A673 (cell line): Measurements from ENCODE around the gene CDYL. TPM values are rescaled to one million over a fixed set of nuclear protein-coding genes. Genes with fewer than 3 reads are reported as not detected.

Experiments
- BruUV-seq: library from RNA; stranded (reverse); fragments of 400-500 nt; replicated peaks from 2 replicates; lab custom pipeline; 2021; lab: Mats Ljungman, UMichigan
- CTCF ChIA-PET: fragments of 300-600 bp; sonication (Branson Sonifier 250); formaldehyde crosslinking; loops from one replicate; lab custom pipeline; 2022; ENCODE audit warnings: antibody characterized with exemption; lab: Charles Lee
- POLR2A ChIA-PET: fragments of 300-600 bp; sonication (Branson Sonifier 250); formaldehyde crosslinking; loops from one replicate; lab custom pipeline; 2022; ENCODE audit warnings: antibody characterized with exemption; ENCODE audit not compliant: low non-redundant PET; lab: Charles Lee
- DNase-seq: peaks from one replicate; pipeline ENCODE4 v3.0.0-alpha.2; 2015; ENCODE audit warnings: low spot score
- H3K27ac ChIP-seq: fragments of 200-600 bp; sonication (generic); 2 replicates; pipeline ENCODE4 v1.5.1; 2016; ENCODE audit warnings: mixed run types, low read depth, mild to moderate bottlenecking, mixed read lengths, antibody characterized with exemption, low read length; ENCODE audit not compliant: poor library complexity, severe bottlenecking
- H3K27me3 ChIP-seq: fragments of 200-600 bp; sonication (generic); replicated peaks from 2 replicates; pipeline ENCODE4 v1.6.1; 2017; ENCODE audit warnings: mixed run types, low read depth, mild to moderate bottlenecking, mixed read lengths, antibody characterized with exemption, low read length; ENCODE audit not compliant: insufficient read depth, poor library complexity
- H3K36me3 ChIP-seq: fragments of 200-600 bp; sonication (generic); 2 replicates; pipeline ENCODE4 v1.6.1; 2016; ENCODE audit warnings: mixed run types, mild to moderate bottlenecking, mixed read lengths, antibody characterized with exemption, low read length; ENCODE audit not compliant: insufficient read depth, poor library complexity, severe bottlenecking
- H3K4me1 ChIP-seq: fragments of 200-600 bp; sonication (generic); 2 replicates; pipeline ENCODE4 v1.6.1; 2017; ENCODE audit warnings: mixed run types, mild to moderate bottlenecking, mixed read lengths, antibody characterized with exemption, low read length; ENCODE audit not compliant: insufficient read depth, poor library complexity, severe bottlenecking
- H3K4me3 ChIP-seq: fragments of 200-600 bp; sonication (generic); 2 replicates; pipeline ENCODE4 v1.5.1; 2016; ENCODE audit warnings: low read depth, mixed run types, mild to moderate bottlenecking, mixed read lengths, low read length; ENCODE audit not compliant: poor library complexity, severe bottlenecking
- H3K9me3 ChIP-seq: fragments of 200-600 bp; sonication (generic); 2 replicates; pipeline ENCODE4 v1.6.1; 2016; ENCODE audit warnings: mixed run types, low read depth, mild to moderate bottlenecking, mixed read lengths, antibody characterized with exemption, low read length; ENCODE audit not compliant: poor library complexity, severe bottlenecking
- EZH2 ChIP-seq: fragments of 200-600 bp; sonication (generic); IDR thresholded peaks from 2 replicates; pipeline ENCODE4 v1.6.1; 2017; ENCODE audit warnings: borderline replicate concordance, low read depth, mild to moderate bottlenecking, mixed read lengths, antibody characterized with exemption, low read length; ENCODE audit not compliant: poor library complexity, severe bottlenecking
- intact Hi-C: fragments of 100-400 bp; cut with micrococcal nuclease; formaldehyde crosslinking; loops from one replicate; pipeline ENCODE4 v1.10.0; 2022; ENCODE audit not compliant: unreplicated experiment
- total RNA-seq: library from RNA; stranded (reverse); gene quantifications from 2 replicates; pipeline ENCODE4 v1.2.3, GENCODE V29; 2021
- TF ChIP-seq, protein P1 (sequence below): fragments of 300-800, 200-600 bp; sonication (generic); conservative IDR thresholded peaks from 2 replicates; pipeline ENCODE4 v1.5.1; 2017; ENCODE audit warnings: low read depth, mild to moderate bottlenecking, antibody characterized with exemption, low read length, moderate library complexity, mixed read lengths

Gene CDYL
- total RNA-seq, 1 experiment from 2014 or later, result 57.6 TPM

DNA sequence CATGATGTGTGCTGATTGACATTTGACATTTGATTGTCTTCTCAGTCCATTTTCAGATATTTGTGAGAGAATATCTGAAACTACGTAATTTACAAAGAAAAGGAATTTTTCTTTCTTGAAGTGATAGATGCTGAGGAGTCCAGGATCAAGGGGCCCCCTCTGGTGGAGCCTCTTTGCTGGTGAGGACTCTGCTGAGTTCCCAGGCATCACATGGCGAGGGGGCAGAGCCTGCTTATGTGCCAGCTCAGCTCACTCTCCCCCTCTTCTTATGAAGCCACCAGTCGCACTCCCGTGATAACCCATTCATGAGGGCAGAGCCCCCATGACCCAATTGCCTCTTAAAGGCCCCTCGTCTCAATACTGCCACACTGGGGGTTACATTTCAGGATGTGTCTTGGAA, 136.4 kb downstream of the CDYL start:
- Histone ChIP-seq H3K4me1 (no peaks in the 10 kb centered on the region), H3K9me3 (no peaks in the 10 kb centered on the region), H3K27ac (no peak overlapping the region), H3K27me3 (no peaks in the 10 kb centered on the region), H3K36me3 (no peaks in the 10 kb centered on the region), H3K4me3 (no peak overlapping the region)
- CTCF ChIA-PET, result no interaction called here
- no peak for DNase-seq
- BruUV-seq, result no TSS peak
- TF ChIP-seq, protein P1, sequence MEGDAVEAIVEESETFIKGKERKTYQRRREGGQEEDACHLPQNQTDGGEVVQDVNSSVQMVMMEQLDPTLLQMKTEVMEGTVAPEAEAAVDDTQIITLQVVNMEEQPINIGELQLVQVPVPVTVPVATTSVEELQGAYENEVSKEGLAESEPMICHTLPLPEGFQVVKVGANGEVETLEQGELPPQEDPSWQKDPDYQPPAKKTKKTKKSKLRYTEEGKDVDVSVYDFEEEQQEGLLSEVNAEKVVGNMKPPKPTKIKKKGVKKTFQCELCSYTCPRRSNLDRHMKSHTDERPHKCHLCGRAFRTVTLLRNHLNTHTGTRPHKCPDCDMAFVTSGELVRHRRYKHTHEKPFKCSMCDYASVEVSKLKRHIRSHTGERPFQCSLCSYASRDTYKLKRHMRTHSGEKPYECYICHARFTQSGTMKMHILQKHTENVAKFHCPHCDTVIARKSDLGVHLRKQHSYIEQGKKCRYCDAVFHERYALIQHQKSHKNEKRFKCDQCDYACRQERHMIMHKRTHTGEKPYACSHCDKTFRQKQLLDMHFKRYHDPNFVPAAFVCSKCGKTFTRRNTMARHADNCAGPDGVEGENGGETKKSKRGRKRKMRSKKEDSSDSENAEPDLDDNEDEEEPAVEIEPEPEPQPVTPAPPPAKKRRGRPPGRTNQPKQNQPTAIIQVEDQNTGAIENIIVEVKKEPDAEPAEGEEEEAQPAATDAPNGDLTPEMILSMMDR, result 0 out of 2 replicates have a peak, but pooled peaks have one; percentile 16
- no peak for TF ChIP-seq EZH2
- POLR2A ChIA-PET, result no interaction called here
- intact Hi-C loops, result no loop called here

DNA sequence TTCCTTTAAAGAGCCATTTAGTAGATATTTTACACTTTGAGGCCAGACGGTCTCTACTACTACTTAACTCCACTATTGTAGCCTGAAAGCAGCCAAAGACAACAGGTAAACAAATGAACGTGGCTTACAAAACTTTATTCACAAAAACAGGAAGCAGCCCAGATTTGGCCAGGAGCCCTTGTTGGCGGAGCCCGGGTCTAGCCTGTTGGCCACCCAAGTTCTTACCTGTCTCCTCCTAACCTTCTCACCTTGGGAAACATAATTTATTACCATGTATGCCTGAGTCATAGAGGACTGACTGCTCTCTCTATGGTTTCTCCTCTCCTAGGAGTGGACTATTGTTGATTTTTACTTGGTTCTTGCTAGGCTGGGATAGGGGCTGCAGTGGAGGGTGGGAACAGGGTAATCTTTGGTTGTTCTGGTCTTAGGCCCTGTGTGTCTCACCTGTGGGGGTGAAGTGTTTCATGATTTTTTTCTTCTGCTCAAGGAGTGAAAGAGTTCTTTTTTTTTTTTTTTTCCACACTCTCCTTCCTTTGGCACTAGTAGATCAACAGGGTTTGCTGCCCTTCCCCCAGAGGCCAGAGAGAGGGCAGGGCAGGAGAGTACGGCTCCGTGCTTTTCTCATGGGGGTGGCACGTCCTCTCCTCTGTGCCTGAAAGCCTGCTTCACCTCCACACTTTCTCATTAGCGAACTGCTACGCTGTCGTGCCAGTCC, 137.7 kb downstream of the CDYL start:
- no peak overlapping the region for H3K27ac ChIP-seq
- BruUV-seq, result no TSS peak
- H3K4me1 ChIP-seq, result no peaks in the 10 kb centered on the region
- H3K9me3 ChIP-seq, result no peaks in the 10 kb centered on the region
- TF ChIP-seq EZH2, result no peak
- TF ChIP-seq, protein P1, result no peak
- ChIA-PET POLR2A (no interaction called here), CTCF (no interaction called here)
- intact Hi-C loops, result no loop called here
- H3K36me3 ChIP-seq, result no peaks in the 10 kb centered on the region
- no peaks in the 10 kb centered on the region for H3K27me3 ChIP-seq
- no peak overlapping the region for H3K4me3 ChIP-seq
- no peak for DNase-seq

DNA sequence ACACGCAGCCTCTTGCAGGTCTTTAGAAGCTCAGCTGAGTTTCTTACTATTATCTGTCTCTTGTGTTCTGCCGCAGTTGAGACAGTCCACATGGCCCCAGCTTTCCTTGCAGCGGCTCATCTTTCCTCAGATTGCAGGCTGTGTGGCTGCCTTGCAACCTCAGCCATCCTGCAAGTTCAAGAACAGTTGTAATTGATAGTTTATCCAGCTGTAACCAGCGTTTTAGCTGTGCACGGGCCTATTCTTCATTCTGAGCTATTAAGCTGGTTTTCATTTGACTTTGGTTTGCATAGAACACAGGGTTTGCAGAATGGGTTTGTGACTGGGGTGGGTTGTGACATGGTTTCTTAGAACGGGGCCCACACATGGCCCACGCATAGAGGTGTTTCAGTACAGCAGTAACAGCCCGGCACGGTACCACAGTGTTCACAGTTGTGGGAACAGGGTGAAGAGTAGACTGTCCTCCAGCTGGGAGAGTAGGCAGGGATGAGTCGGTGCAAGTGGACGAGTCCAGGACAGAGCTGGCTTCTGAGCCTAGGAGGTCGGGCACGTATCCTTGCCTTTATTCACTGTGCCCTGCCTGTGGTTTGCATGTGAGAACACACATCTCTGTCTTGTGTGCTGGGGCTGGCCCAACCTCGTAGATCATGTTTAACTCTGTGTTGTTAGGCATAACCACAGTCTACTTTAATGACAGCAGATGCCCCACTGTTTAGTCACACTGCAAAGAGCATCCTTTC, 138.4 kb downstream of the CDYL start:
- POLR2A ChIA-PET, result no interaction called here
- CTCF ChIA-PET, result no interaction called here
- intact Hi-C loops, result no loop called here
- no peaks in the 10 kb centered on the region for H3K27me3 ChIP-seq
- no peak overlapping the region for H3K27ac ChIP-seq
- H3K9me3 ChIP-seq, result no peaks in the 10 kb centered on the region
- H3K36me3 ChIP-seq, result no peaks in the 10 kb centered on the region
- no peaks in the 10 kb centered on the region for H3K4me1 ChIP-seq
- no TSS peak for BruUV-seq
- DNase-seq, result no peak
- no peak overlapping the region for H3K4me3 ChIP-seq
- TF ChIP-seq, protein P1, result no peak
- no peak for TF ChIP-seq EZH2
